ENCODE results near the gene ZNF516. TPM values are rescaled to one million over a fixed set of nuclear protein-coding genes. Genes with fewer than 3 reads are reported as not detected.

The ZNF516 gene
- total and polyA plus RNA-seq, 2 experiments from 2014 or later: 18.2 to 29.2 TPM

DNA sequence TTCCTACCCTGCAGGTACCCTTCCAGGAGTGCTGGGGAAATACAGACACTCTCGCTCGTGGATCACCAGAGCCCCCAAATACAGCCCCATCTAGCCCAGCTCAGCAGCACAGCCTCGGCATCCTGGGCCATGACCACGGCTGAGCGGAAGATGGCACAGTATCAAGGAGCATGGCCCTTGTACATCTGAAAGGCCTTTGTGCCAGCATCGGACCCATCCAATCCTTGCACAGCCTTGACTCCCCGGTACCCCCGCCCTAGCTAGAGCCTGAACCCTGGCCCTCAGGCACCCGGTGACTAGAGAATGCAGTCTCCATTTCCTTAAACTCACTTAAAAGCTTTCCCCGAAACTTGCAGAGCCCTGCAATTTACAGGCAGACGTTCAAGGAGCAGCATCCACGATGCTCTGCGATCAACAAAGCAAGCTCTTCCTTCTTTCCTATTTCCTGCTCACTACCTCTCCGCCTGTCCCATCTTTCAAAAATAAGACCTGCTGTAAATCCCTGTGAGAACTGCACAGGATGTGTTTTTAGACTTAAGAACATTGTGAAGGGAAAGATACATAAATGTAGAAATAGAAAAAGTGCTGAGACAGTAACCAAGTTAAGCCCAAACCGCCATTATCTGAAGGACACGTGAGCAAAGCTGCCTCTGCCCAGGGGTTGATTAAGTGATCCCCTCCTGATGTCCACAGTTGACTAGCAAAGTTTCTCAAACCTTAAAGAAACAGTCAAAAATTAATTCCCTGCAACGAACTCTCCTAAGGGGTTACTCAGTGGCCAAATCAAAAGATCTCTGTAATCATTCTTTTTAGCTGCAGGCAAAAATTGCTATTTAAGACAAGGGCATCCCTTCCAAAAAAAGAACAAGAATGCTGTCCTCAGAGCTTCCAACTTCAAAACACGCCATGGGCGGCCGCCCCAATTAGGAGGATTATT, 48.5 kb downstream of the ZNF516 start:
- Histone ChIP-seq H3K27me3 (no peaks in the 10 kb centered on the region), H3K36me3 (replicated peaks; ENCODE audit: insufficient read depth, low read depth) (no peaks in the 10 kb centered on the region), H3K27ac (peak overlapping the region; percentile 51), H3K9me2 (replicated peaks; ENCODE audit: insufficient read depth) (no peaks in the 10 kb centered on the region), H2AFZ (no peak overlapping the region), H3K79me2 (peaks cover 97% of the 10 kb centered on the region), H3K4me2 (peak overlapping the region; percentile 21), H3K9me3 (ENCODE audit: low read depth) (no peaks in the 10 kb centered on the region), H3K4me1 (ENCODE audit: insufficient read depth) (peaks cover 68% of the 10 kb centered on the region), H4K20me1 (ENCODE audit: insufficient read depth, poor library complexity, severe bottlenecking) (peaks cover 39% of the 10 kb centered on the region), H3K4me3 (no peak overlapping the region)
- 63% methylated on average over 19 of the region's 20 CpGs for WGBS (ENCODE audit: low lambda C conversion rate, missing lambda C conversion rate)
- TF ChIP-seq EZH2phosphoT487 (IDR thresholded peaks at IDR 0.05; ENCODE audit: low read depth, severe bottlenecking, unreplicated experiment) (no peak), EZH2 (IDR thresholded peaks at IDR 0.05; ENCODE audit: borderline replicate concordance) (no peak)
- TF ChIP-seq, protein P1, sequence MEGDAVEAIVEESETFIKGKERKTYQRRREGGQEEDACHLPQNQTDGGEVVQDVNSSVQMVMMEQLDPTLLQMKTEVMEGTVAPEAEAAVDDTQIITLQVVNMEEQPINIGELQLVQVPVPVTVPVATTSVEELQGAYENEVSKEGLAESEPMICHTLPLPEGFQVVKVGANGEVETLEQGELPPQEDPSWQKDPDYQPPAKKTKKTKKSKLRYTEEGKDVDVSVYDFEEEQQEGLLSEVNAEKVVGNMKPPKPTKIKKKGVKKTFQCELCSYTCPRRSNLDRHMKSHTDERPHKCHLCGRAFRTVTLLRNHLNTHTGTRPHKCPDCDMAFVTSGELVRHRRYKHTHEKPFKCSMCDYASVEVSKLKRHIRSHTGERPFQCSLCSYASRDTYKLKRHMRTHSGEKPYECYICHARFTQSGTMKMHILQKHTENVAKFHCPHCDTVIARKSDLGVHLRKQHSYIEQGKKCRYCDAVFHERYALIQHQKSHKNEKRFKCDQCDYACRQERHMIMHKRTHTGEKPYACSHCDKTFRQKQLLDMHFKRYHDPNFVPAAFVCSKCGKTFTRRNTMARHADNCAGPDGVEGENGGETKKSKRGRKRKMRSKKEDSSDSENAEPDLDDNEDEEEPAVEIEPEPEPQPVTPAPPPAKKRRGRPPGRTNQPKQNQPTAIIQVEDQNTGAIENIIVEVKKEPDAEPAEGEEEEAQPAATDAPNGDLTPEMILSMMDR (IDR thresholded peaks at IDR 0.05; ENCODE audit: poor library complexity): no peak
- no peak for DNase-seq (ENCODE audit: low spot score)

DNA sequence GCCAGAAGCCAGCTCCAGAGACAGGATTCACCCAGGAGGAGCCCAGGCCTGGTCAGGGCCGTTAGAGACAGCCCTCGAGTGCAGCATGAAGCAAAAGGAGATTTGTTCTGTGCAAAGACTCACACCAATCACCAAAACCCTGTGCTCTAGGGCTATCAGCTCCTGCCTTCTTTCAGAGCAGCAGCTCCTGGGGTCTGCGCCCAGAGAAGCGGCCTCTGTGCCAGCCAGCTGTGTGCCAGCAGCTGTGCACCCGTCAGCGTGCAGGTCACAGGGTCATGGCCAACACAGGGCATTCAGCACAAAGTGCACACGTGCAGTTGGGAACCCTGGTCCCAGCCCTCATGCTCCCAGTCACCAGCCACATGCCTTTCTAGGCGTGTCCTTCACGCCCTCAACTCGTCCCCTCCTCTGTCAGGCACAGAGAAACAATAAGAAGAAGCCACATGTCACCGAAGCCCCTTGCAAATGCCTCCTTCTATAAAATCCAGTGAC, 49.3 kb downstream of the ZNF516 start:
- H4K20me1 ChIP-seq (ENCODE audit: insufficient read depth, poor library complexity, severe bottlenecking): peaks cover 41% of the 10 kb centered on the region
- 72% methylated on average over 11 of the region's 11 CpGs for WGBS (ENCODE audit: low lambda C conversion rate, missing lambda C conversion rate)
- H3K4me1 ChIP-seq (ENCODE audit: insufficient read depth): peaks cover 63% of the 10 kb centered on the region
- peak overlapping the region; percentile 51 for H3K27ac ChIP-seq
- no peaks in the 10 kb centered on the region for H3K27me3 ChIP-seq
- H3K4me2 ChIP-seq: peak overlapping the region; percentile 21
- H3K9me3 ChIP-seq (ENCODE audit: low read depth): no peaks in the 10 kb centered on the region
- no peak overlapping the region for H2AFZ ChIP-seq
- H3K4me3 ChIP-seq: no peak overlapping the region
- peaks cover 94% of the 10 kb centered on the region for H3K79me2 ChIP-seq
- H3K36me3 ChIP-seq (replicated peaks; ENCODE audit: insufficient read depth, low read depth): no peaks in the 10 kb centered on the region
- no peaks in the 10 kb centered on the region for H3K9me2 ChIP-seq (replicated peaks; ENCODE audit: insufficient read depth)
- no peak for TF ChIP-seq EZH2 (IDR thresholded peaks at IDR 0.05; ENCODE audit: borderline replicate concordance)
- TF ChIP-seq EZH2phosphoT487 (IDR thresholded peaks at IDR 0.05; ENCODE audit: low read depth, severe bottlenecking, unreplicated experiment): no peak
- TF ChIP-seq, protein P1 (IDR thresholded peaks at IDR 0.05; ENCODE audit: poor library complexity): no peak
- no peak for DNase-seq (ENCODE audit: low spot score)

DNA sequence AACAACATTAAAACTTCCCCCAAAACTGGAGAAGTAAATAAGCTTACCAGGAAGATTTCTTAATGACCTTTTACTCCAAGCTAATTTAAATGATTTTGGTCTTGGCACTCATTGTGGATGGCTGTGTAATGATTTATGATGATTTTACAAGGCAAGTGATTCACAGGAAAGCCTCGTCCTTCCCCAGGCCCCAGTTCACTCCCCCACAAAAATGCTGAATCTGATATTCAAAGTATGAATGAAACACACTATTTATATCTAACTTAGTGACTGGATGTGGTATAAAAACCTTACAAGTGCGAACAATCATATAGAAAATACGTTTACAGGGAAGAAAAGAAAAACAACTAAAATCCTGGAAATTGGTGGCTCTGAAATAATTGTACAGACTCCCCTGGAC, 49.8 kb downstream of the ZNF516 start:
- Histone ChIP-seq H4K20me1 (ENCODE audit: insufficient read depth, poor library complexity, severe bottlenecking) (peaks cover 46% of the 10 kb centered on the region), H3K4me2 (no peak overlapping the region), H3K36me3 (replicated peaks; ENCODE audit: insufficient read depth, low read depth) (no peaks in the 10 kb centered on the region), H3K79me2 (peaks cover 94% of the 10 kb centered on the region), H3K27me3 (no peaks in the 10 kb centered on the region), H3K9me3 (ENCODE audit: low read depth) (no peaks in the 10 kb centered on the region), H2AFZ (no peak overlapping the region), H3K9me2 (replicated peaks; ENCODE audit: insufficient read depth) (no peaks in the 10 kb centered on the region), H3K4me1 (ENCODE audit: insufficient read depth) (peaks cover 59% of the 10 kb centered on the region), H3K4me3 (no peak overlapping the region), H3K27ac (peak overlapping the region; percentile 51)
- TF ChIP-seq EZH2phosphoT487 (IDR thresholded peaks at IDR 0.05; ENCODE audit: low read depth, severe bottlenecking, unreplicated experiment): no peak
- no peak for TF ChIP-seq EZH2 (IDR thresholded peaks at IDR 0.05; ENCODE audit: borderline replicate concordance)
- TF ChIP-seq, protein P1 (IDR thresholded peaks at IDR 0.05; ENCODE audit: poor library complexity): no peak
- WGBS (ENCODE audit: low lambda C conversion rate, missing lambda C conversion rate): 79% methylated on average over 3 of the region's 3 CpGs
- no peak for DNase-seq (ENCODE audit: low spot score)

All from hepatocyte (in vitro differentiated cells).